GM18505 (cell line): ENCODE measurements around the gene NAALADL2.
"Not testable (repeated sequence)": the region's sequence is repeated elsewhere in the genome, so short reads cannot be mapped to it uniquely, and the experiment has no call there.

Experiments
- ATAC-seq: cut with Tn5 transposase; IDR thresholded peaks from one replicate; pipeline ENCODE4 v1.9.1; 2021; ENCODE audit not compliant: unreplicated experiment
- POLR2A ChIP-seq: IDR thresholded peaks from 4 replicates; pipeline ENCODE4 v1.6.1; 2011; ENCODE audit warnings: borderline replicate concordance; ENCODE audit not compliant: insufficient read depth, insufficient read length; ENCODE audit errors: extremely low read depth

The NAALADL2 gene

DNA sequence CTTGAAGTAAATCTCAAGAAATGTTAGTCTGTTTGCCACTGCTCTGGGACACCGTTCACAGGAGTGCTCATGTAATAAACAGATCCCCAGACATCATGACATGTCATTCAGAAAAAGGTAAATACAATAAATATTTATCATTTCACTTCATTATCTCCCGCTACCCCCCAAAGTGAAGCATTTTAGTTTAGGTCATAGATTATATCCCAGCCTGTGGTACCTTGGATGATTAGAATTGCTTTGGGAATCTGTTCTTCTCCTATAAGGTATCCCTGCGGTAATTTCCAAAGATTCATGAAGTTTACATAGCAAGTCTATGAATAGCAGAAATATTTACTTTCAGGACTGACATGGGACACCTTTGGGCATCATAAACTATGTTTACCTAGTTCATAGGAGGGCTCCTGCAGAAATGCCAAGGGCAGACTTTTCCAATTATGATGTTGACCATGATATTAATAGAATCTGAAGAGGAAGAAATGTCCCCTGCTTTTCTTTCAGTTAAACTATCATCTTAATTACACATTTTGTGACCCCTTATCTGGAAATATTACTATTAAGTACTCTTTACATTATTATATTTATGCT lies 268.0 kb downstream of the NAALADL2 start:
- no peak for ATAC-seq
- no peak for TF ChIP-seq POLR2A

DNA sequence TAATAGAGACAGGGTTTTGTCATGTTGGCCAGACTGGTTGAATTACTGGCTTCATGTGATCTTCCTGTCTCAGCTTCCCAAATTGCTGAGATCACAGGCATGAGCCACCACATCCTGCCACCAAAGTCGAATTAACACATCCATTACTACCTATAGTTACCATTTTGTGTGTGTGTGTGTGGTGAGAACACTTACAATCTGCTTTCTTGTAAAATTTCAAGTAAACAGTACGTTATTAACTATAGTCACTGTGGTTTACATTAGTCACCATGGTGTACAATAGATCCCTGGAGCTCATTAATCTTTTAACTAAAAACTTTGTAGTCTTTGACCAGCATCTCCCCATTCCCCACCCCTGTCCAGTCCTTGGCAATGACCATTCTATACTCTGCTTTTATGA lies 270.0 kb downstream of the NAALADL2 start:
- no peak for ATAC-seq
- no peak for TF ChIP-seq POLR2A

GRCh38 chr3:175129571-175129970 lies 270.4 kb downstream of the NAALADL2 start:
- TF ChIP-seq POLR2A, result no peak
- no peak for ATAC-seq

DNA sequence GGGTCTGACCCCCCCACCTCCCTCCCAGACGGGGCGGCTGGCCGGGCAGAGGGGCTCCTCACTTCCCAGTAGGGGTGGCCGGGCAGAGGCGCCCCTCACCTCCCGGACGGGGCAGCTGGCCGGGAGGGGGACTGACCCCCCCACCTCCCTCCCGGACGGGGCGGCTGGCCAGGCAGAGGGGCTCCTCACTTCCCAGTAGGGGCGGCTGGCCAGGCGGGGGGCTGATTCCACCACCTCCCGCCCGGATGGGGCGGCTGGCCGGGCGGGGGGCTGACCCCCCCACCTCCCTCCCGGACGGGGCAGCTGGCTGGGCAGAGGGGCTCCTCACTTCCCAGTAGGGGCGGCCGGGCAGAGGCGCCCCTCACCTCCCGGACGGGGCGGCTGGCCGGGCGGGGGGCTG lies 272.7 kb downstream of the NAALADL2 start:
- not testable (repeated sequence) for ATAC-seq

- not testable (repeated sequence) for ATAC-seq
Observed at GRCh38 chr3:175132706-175133105, 273.6 kb downstream of the NAALADL2 start.

DNA sequence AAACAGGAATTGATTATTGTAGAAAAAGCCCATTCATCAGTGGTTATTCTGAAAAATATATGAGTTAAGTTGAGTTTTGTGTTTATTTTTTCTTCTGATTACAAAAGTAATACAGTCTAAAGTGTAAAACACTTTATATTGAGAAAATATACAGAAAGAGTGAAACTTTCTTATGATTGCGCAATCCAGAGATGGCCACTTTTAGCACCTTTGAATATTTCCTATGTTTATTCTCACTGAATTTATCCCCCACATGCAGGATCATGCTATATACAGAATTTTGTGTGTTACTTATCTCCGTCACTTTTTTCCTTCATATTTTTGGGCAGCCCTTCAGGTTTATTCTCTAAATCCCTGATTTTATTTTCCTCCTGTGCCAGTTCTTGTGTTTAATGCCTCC lies 285.2 kb downstream of the NAALADL2 start:
- no peak for ATAC-seq
- no peak for TF ChIP-seq POLR2A

DNA sequence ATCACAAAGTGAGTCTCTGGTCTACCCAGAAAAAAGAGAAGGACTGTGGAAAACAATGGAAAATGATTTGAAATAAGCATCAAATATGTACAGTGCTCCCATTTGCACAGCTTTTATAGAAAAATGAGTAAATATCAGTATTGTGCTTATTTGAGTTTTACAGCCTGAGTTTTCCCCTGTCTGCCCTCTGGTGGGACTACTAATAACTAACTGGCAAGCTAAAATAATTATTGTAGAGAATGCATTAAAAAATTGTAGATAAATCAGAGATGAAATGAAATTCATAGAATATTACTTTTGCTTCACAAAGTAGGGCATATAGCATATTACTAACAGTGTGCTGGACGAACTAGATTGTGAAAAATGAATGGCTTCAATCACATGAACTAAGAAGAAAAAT lies 287.1 kb downstream of the NAALADL2 start:
- TF ChIP-seq POLR2A, result no peak

GRCh38 chr3:175149675-175150074 lies 290.5 kb downstream of the NAALADL2 start:
- ATAC-seq, result peak; percentile 85
- no peak for TF ChIP-seq POLR2A

More for the DNA sequence above, 287.1 kb downstream of the NAALADL2 start:
- ATAC-seq, result no peak

- no peak for TF ChIP-seq POLR2A
- no peak for ATAC-seq
Observed at GRCh38 chr3:175150812-175151401, 291.8 kb downstream of the NAALADL2 start.

DNA sequence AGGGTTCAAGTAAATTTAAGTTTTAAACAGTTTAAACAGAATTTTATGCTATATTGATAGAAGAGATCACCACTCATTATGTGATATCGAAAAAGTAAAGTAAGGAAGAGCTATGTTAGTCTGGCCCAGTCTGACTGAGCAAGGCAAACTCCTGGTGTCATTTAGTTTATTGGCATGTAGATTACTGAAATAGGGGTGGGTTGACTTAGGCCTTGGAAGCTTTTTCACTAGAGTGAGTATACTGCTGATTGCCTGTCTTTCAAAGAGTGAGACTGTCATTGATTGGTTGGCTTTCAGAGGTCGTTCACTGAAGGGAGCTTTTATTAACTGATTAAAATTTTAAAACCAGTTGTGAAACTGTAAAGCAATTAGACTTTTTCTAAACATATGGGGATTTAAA lies 294.5 kb downstream of the NAALADL2 start:
- TF ChIP-seq POLR2A, result no peak
- no peak for ATAC-seq

GRCh38 chr3:175155172-175155571 lies 296.0 kb downstream of the NAALADL2 start:
- no peak for ATAC-seq
- no peak for TF ChIP-seq POLR2A

GRCh38 chr3:175159202-175159601 lies 300.1 kb downstream of the NAALADL2 start:
- TF ChIP-seq POLR2A, result no peak

GRCh38 chr3:175161291-175161690 lies 302.2 kb downstream of the NAALADL2 start:
- no peak for ATAC-seq
- no peak for TF ChIP-seq POLR2A

More at GRCh38 chr3:175159202-175159601, 300.1 kb downstream of the NAALADL2 start:
- ATAC-seq, result no peak

DNA sequence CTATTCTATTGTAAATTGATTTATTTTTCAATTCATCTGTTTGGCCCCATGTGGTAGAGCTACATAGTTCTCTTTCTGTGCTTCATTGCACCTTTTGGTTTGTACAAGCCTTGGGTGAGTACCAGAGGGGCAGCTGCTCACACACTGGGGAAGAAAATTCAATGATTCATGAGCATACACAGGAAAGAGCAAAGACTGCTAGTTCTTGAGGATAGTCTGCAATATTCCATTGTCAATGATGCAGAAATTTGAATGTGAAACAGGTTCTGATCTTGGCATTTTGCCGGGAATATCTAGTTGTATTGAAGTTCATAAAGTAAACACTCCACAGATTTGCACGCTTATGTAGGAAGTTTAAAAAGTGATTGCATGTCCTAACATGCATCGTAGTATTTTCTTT lies 304.6 kb downstream of the NAALADL2 start:
- TF ChIP-seq POLR2A, result no peak
- no peak for ATAC-seq

- not testable (repeated sequence) for ATAC-seq
Observed at GRCh38 chr3:175173117-175173516, 314.0 kb downstream of the NAALADL2 start.
